SK-N-SH (cell line): ENCODE measurements around the gene COA4.

Experiments
- RAD21 ChIP-seq: IDR thresholded peaks from 2 replicates; pipeline ENCODE4 v1.6.1; 2012; ENCODE audit warnings: mild to moderate bottlenecking, low read length
- ZBTB33 ChIP-seq: IDR thresholded peaks from 2 replicates; pipeline ENCODE4 v1.4.0; 2012; ENCODE audit warnings: low read depth, borderline replicate concordance

DNA sequence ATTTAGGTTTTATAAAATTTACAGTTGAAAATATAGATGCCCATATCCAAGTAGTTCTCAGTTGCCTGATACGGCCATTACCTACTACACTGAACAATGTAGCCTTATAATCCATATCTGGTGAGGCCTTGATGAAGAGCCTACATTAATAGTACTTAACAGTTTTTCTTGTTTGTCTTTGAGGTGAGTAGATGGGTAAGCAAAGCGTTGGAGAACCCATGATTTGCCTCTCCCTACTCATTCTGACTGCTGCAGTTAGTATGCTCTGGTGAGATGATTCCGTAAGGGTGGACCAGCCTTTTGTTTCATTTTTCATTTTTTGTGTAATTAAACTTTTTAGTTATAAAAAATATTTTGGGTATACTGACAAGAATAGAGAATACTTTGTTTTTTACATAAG is 11.6 kb upstream of the COA4 start:
- TF ChIP-seq RAD21 (no peak), ZBTB33 (no peak)
